Ovary (tissue), 3 donors: Measurements from ENCODE around the gene KCNMA1.

ENCODE experiments used
- EP300 ChIP-seq: sonication (generic); formaldehyde crosslinking; IDR thresholded peaks from one replicate; pipeline ENCODE4 v1.6.1; 2017; ENCODE audit warnings: antibody characterized with exemption
- POLR2A ChIP-seq: fragments of 450-650 bp; IDR thresholded peaks from one replicate; pipeline ENCODE4 v1.6.1; 2017; ENCODE audit warnings: antibody characterized with exemption, mild to moderate bottlenecking, moderate library complexity
- TF ChIP-seq, protein P1 (sequence below), 3 donors: fragments of 450-650 bp in 2 of 3; fragments of 200-600 bp in 1 of 3; IDR thresholded peaks; one replicate each; pipeline versions ENCODE4 v1.5.1 to v1.8.0; 2016 to 2022; ENCODE audit warnings: antibody characterized with exemption in 3 of 3, mild to moderate bottlenecking in 1 of 3
- donor health status: DM: no; HTN: no; CAD: no.

DNA sequence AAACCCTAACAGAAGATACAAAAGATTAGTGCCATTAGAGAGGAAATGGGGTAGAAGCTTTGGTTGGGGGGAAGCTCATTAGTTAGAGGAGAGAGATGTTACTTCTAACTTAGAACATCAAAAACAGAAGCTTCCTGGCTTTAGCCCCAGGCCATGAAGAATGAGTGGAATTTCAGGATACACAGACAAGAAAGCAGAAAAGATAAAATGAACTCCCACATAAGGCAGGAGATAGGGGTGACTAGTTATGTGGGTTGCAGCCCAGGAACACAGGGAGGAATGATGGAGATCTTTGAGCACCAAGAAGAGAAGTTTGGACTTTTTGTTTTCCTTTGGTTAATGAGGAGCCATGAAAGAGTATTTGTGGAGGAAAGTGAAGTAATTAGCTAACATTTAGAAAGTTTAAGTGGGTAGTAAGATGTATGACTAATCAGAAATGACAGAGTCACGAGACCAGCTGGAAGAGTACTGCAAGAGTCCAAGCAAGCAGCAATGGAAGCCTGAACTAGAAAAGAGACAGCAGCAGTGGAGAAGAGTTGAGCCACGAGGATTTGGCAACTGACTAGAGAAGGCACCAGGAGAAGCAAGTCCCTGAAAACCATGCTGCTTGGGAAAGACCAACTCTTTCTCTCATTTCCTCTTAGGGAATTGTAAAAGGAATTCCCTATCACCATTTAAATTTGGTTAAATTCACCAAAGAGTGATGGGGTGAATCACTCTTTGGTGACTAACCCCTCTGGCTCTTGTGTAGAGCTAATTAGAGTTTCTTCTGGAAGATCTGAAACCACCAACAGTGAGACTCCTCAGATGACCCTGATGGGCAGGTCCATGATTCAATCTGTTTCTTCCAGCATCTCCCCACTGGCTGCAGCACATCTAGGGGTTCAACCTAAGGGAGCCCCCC, 131.9 kb downstream of the KCNMA1 start:
- TF ChIP-seq, protein P1, sequence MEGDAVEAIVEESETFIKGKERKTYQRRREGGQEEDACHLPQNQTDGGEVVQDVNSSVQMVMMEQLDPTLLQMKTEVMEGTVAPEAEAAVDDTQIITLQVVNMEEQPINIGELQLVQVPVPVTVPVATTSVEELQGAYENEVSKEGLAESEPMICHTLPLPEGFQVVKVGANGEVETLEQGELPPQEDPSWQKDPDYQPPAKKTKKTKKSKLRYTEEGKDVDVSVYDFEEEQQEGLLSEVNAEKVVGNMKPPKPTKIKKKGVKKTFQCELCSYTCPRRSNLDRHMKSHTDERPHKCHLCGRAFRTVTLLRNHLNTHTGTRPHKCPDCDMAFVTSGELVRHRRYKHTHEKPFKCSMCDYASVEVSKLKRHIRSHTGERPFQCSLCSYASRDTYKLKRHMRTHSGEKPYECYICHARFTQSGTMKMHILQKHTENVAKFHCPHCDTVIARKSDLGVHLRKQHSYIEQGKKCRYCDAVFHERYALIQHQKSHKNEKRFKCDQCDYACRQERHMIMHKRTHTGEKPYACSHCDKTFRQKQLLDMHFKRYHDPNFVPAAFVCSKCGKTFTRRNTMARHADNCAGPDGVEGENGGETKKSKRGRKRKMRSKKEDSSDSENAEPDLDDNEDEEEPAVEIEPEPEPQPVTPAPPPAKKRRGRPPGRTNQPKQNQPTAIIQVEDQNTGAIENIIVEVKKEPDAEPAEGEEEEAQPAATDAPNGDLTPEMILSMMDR (IDR thresholded peaks at IDR 0.05): no peak
- TF ChIP-seq POLR2A (no peak), EP300 (no peak)
